Natural killer cell treated with Interleukin-12 subunit alpha and Interleukin-12 subunit beta and Interleukin-15 and Interleukin-18, amount 100 ng/mL, for 72 hours (primary cell): ENCODE results near the gene MNS1. TPM values are rescaled to one million over a fixed set of nuclear protein-coding genes. Genes with fewer than 3 reads are reported as not detected.
"Not testable (repeated sequence)": the region's sequence is repeated elsewhere in the genome, so short reads cannot be mapped to it uniquely, and the experiment has no call there.

ENCODE experiments used
- ATAC-seq, 2 donors: fragments of 150-1000 bp; cut with Tn5 transposase in 1 of 2; sonication (Bioruptor Pico), chemical (Tn5 transposase) in 1 of 2; 2 replicates each; pipeline ENCODE4 v1.10.0; 2021
- DNase-seq: peaks from one replicate; pipeline ENCODE4 v3.0.0; 2022; ENCODE audit warnings: low spot score
- H3K27ac Mint-ChIP-seq, 2 donors: 1 replicate in 1 of 2; 2 replicates in 1 of 2; pipeline ENCODE4 v1.8.0; 2022; ENCODE audit warnings: mixed read lengths in 2 of 2, mild to moderate bottlenecking in 1 of 2, moderate library complexity in 1 of 2
- H3K27me3 Mint-ChIP-seq, 2 donors: 1 replicate in 1 of 2; 2 replicates in 1 of 2; pipeline ENCODE4 v1.8.0; 2022; ENCODE audit warnings: mixed read lengths in 2 of 2
- H3K36me3 Mint-ChIP-seq: one replicate; pipeline ENCODE4 v1.8.0; 2022; ENCODE audit warnings: mixed read lengths
- H3K4me1 Mint-ChIP-seq, 2 donors: 1 replicate in 1 of 2; 2 replicates in 1 of 2; pipeline ENCODE4 v1.8.0; 2022; ENCODE audit warnings: low read depth in 2 of 2, mixed read lengths in 2 of 2, mild to moderate bottlenecking in 1 of 2
- H3K4me3 Mint-ChIP-seq: one replicate; pipeline ENCODE4 v1.8.0; 2022; ENCODE audit warnings: mixed read lengths
- H3K9me3 Mint-ChIP-seq: 2 replicates; pipeline ENCODE4 v1.8.0; 2022; ENCODE audit warnings: mixed read lengths
- total RNA-seq, 2 donors: library from RNA; stranded (reverse); gene quantifications; one replicate each; pipeline ENCODE4 v1.2.3, GENCODE V29; 2022

Gene MNS1
- total RNA-seq, 2 donors from 2014 or later, result 0.26 to 0.47 TPM

GRCh38 chr15:56428821-56429458 lies 36.0 kb downstream of the MNS1 start:
- no peaks in the 10 kb centered on the region for H3K27me3 Mint-ChIP-seq

GRCh38 chr15:56425976-56426375 lies 39.0 kb downstream of the MNS1 start:
- H3K36me3 Mint-ChIP-seq, result peaks cover 18% of the 10 kb centered on the region
- H3K9me3 Mint-ChIP-seq, result peaks cover 4% of the 10 kb centered on the region
- no peak overlapping the region for H3K27ac Mint-ChIP-seq
- no peak for ATAC-seq
- H3K27me3 Mint-ChIP-seq, result no peaks in the 10 kb centered on the region
- no peak overlapping the region for H3K4me3 Mint-ChIP-seq
- no peak for DNase-seq
- H3K4me1 Mint-ChIP-seq, result peaks cover 17 to 23% of the 10 kb centered on the region in 2 donors

More at GRCh38 chr15:56428821-56429458, 36.0 kb downstream of the MNS1 start:
- Mint-ChIP-seq H3K36me3 (peaks cover 18% of the 10 kb centered on the region), H3K9me3 (peaks cover 4% of the 10 kb centered on the region), H3K4me1 (peaks cover 9 to 12% of the 10 kb centered on the region in 2 donors), H3K27ac (no peak overlapping the region), H3K4me3 (no peak overlapping the region)
- no peak for ATAC-seq
- no peak for DNase-seq

- Mint-ChIP-seq H3K36me3 (peaks cover 18% of the 10 kb centered on the region), H3K4me1 (peaks cover 17 to 23% of the 10 kb centered on the region in 2 donors), H3K27me3 (no peaks in the 10 kb centered on the region), H3K9me3 (peaks cover 4% of the 10 kb centered on the region), H3K27ac (no peak overlapping the region), H3K4me3 (no peak overlapping the region)
- ATAC-seq (no peak), DNase-seq (no peak)
Measured at GRCh38 chr15:56425276-56425675, 39.7 kb downstream of the MNS1 start.

- not testable (repeated sequence) for ATAC-seq, H3K4me3 Mint-ChIP-seq, H3K9me3 Mint-ChIP-seq, H3K4me1 Mint-ChIP-seq, H3K27ac Mint-ChIP-seq, H3K36me3 Mint-ChIP-seq, DNase-seq
- peaks cover 0 to 27% of the 10 kb centered on the region in 2 donors for H3K27me3 Mint-ChIP-seq
Measured at GRCh38 chr15:56413114-56413733, 51.7 kb downstream of the MNS1 start.

- H3K9me3 Mint-ChIP-seq, result no peaks in the 10 kb centered on the region
- H3K4me3 Mint-ChIP-seq, result no peak overlapping the region
- peaks cover 0 to 15% of the 10 kb centered on the region in 2 donors for H3K27me3 Mint-ChIP-seq
- no peak overlapping the region for H3K27ac Mint-ChIP-seq
- no peak for DNase-seq
- no peaks in the 10 kb centered on the region for H3K36me3 Mint-ChIP-seq
- peaks cover 0 to 3% of the 10 kb centered on the region in 2 donors for H3K4me1 Mint-ChIP-seq
- no peak for ATAC-seq
Measured at GRCh38 chr15:56411122-56411749, 53.7 kb downstream of the MNS1 start.

- Mint-ChIP-seq H3K4me3 (no peak overlapping the region), H3K27me3 (peaks cover 0 to 15% of the 10 kb centered on the region in 2 donors), H3K4me1 (peaks cover 0 to 3% of the 10 kb centered on the region in 2 donors), H3K27ac (no peak overlapping the region), H3K36me3 (no peaks in the 10 kb centered on the region), H3K9me3 (no peaks in the 10 kb centered on the region)
- DNase-seq, result no peak
- no peak for ATAC-seq
Measured at GRCh38 chr15:56410721-56411120, 54.2 kb downstream of the MNS1 start.

GRCh38 chr15:56399209-56399608 lies 65.7 kb downstream of the MNS1 start:
- DNase-seq, ATAC-seq, H3K4me3 Mint-ChIP-seq, H3K36me3 Mint-ChIP-seq, H3K27me3 Mint-ChIP-seq, H3K9me3 Mint-ChIP-seq, H3K27ac Mint-ChIP-seq, H3K4me1 Mint-ChIP-seq: not testable (repeated sequence)

GRCh38 chr15:56397325-56397724 lies 67.6 kb downstream of the MNS1 start:
- not testable (repeated sequence) for H3K27me3 Mint-ChIP-seq, ATAC-seq, H3K4me3 Mint-ChIP-seq, H3K27ac Mint-ChIP-seq, H3K36me3 Mint-ChIP-seq, DNase-seq, H3K4me1 Mint-ChIP-seq, H3K9me3 Mint-ChIP-seq

- Mint-ChIP-seq H3K27ac (no peak overlapping the region), H3K9me3 (no peaks in the 10 kb centered on the region), H3K36me3 (no peaks in the 10 kb centered on the region), H3K4me3 (no peak overlapping the region), H3K4me1 (no peaks in the 10 kb centered on the region), H3K27me3 (peaks cover 3 to 6% of the 10 kb centered on the region in 2 donors)
- DNase-seq (no peak), ATAC-seq (no peak)
Measured at GRCh38 chr15:56394909-56395308, 70.0 kb downstream of the MNS1 start.

GRCh38 chr15:56393277-56393676 lies 71.7 kb downstream of the MNS1 start:
- H3K9me3 Mint-ChIP-seq, result no peaks in the 10 kb centered on the region
- DNase-seq (no peak), ATAC-seq (no peak)
- no peak overlapping the region for H3K27ac Mint-ChIP-seq
- H3K4me3 Mint-ChIP-seq, result no peak overlapping the region
- no peaks in the 10 kb centered on the region for H3K36me3 Mint-ChIP-seq
- no peaks in the 10 kb centered on the region for H3K4me1 Mint-ChIP-seq
- H3K27me3 Mint-ChIP-seq, result peaks cover 3 to 6% of the 10 kb centered on the region in 2 donors

GRCh38 chr15:56390739-56391267 lies 74.1 kb downstream of the MNS1 start:
- Mint-ChIP-seq H3K4me1 (no peaks in the 10 kb centered on the region), H3K4me3 (no peak overlapping the region), H3K9me3 (no peaks in the 10 kb centered on the region), H3K27me3 (no peaks in the 10 kb centered on the region), H3K27ac (no peak overlapping the region), H3K36me3 (no peaks in the 10 kb centered on the region)
- ATAC-seq (no peak), DNase-seq (no peak)

GRCh38 chr15:56385908-56386307 lies 79.0 kb downstream of the MNS1 start:
- DNase-seq (no peak), ATAC-seq (no peak)
- H3K36me3 Mint-ChIP-seq, result peaks cover 6% of the 10 kb centered on the region
- H3K4me3 Mint-ChIP-seq, result no peak overlapping the region
- no peaks in the 10 kb centered on the region for H3K9me3 Mint-ChIP-seq
- no peaks in the 10 kb centered on the region for H3K4me1 Mint-ChIP-seq
- H3K27ac Mint-ChIP-seq, result no peak overlapping the region
- H3K27me3 Mint-ChIP-seq, result no peaks in the 10 kb centered on the region

GRCh38 chr15:56383010-56383409 lies 81.9 kb downstream of the MNS1 start:
- no peaks in the 10 kb centered on the region for H3K4me1 Mint-ChIP-seq
- peaks cover 14% of the 10 kb centered on the region for H3K9me3 Mint-ChIP-seq
- H3K4me3 Mint-ChIP-seq, result no peak overlapping the region
- DNase-seq (no peak), ATAC-seq (no peak)
- peaks cover 3 to 18% of the 10 kb centered on the region in 2 donors for H3K27me3 Mint-ChIP-seq
- peaks cover 27% of the 10 kb centered on the region for H3K36me3 Mint-ChIP-seq
- no peak overlapping the region for H3K27ac Mint-ChIP-seq
